NCI-H1694 treated with DMSO at 0.1 percent for 48 hours (cell line): ENCODE data around the gene PLA2G6.

Experiments
- DNase-seq: peaks from one replicate; lab custom pipeline; 2025; lab: John Stamatoyannopoulos, UW

Gene PLA2G6

GRCh38 chr22:38109371-38110001, 72.1 kb downstream of the PLA2G6 start:
- no peak for DNase-seq

- DNase-seq: no peak
These were observed 72.9 kb downstream of the PLA2G6 start for GRCh38 chr22:38108561-38109319.

GRCh38 chr22:38107692-38108515, 73.7 kb downstream of the PLA2G6 start:
- no peak for DNase-seq

DNA sequence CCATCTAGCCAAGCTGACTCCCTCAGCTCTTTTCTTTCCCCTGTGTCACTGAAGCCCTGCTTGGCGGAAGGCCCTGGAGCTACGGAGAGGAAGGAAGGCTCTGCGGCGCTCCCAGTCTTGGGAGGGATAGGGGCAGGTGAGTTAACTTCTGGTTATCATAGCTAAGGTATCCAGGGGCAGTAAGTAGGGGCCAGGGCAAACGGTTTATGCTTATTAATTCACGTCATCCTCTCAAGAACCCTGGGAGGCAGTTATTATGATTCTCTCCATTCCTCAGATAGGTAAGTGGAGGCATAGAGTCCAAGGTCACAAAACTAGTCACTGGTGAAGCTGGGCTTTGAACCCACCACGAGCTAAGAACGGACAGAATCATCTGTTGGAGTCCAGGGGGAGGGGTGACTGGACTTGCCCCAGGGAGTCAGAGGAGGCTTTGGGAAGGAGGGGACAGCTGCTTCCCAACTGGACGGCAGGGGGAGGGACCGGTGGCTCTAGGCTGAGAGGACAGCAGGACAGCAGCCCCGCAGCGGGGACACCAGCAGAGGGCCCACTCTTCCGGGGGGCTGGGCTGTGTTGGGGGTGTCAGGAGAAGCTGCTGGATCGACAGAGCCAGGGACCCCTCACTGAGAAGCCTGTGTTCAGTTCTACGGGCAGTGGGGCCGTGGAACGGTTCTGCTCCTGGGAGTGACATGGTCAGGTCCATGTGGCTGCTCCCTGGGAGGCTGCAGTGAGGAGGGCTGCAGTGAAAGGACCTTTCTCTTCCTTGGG, 74.6 kb downstream of the PLA2G6 start:
- no peak for DNase-seq

- peak; percentile 32 for DNase-seq
These were observed 77.5 kb downstream of the PLA2G6 start for GRCh38 chr22:38104084-38104483.

- no peak for DNase-seq
These were observed 78.0 kb downstream of the PLA2G6 start for GRCh38 chr22:38103641-38104040.

- DNase-seq: no peak
These were observed 83.0 kb downstream of the PLA2G6 start for GRCh38 chr22:38098410-38099249.

DNA sequence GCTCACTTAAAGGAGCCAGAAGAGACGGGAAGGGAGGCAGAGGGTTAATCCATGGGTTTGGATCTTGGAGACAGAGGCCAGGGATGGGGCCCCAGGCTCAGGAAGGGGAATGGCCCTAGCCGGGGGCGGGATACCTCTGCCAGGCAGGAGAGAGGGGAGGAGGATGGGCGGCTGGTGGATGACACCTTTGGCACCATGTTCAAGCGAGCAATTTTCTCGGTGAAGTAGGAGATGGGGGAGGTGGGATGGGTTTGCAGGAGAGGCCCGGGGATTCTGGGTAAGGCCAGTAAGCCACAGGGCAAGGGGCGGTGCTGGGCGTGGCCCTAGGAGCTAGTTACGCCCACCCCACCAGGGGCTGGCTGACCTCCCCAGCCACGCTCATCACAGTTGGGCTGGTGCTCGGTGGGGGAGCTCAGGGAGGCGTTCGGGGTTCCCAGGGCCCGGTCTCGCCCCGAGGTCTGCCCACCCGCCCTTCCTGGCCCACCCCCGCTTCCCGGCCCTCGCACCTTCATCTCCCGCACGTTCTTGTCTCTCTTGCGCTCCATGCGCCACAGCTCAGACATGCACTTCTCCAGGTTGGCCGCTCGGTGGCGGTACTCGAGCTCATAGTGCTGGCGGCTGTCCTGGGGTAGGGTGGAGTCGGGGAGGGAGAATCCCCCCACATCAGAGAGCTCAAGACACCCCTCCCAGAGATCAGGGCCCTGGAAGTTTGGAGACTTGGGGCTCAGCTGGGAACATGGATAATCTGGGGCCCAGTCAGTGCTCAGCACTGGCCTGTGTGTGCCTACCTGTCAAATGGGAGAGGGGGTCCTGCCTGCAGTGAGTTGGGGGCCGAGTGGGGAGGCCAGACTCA, 83.8 kb downstream of the PLA2G6 start:
- DNase-seq: no peak

DNA sequence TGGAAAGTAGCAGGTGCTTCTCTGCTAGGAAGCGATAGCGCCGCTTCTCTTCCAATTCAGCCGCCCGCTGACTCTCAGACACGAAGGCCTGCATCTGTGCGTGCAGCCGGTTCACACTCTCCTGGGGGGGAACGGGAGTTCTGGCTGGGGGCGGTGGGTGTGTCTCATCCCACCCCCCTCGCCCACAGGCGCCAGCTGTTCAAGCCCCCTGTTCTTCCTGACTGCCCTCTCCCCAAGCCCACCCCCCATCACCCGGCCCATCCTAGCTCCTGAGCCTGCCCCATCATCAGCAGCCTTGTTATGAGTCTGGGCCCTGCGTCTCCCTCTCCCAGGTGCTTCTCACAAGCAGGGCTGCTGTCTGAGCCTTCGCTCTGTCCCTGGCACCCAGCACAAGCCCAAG, 84.6 kb downstream of the PLA2G6 start:
- DNase-seq: no peak

- no peak for DNase-seq
These were observed 92.2 kb downstream of the PLA2G6 start for GRCh38 chr22:38089474-38089851.

- no peak for DNase-seq
These were observed 92.8 kb downstream of the PLA2G6 start for GRCh38 chr22:38088629-38089473.

DNA sequence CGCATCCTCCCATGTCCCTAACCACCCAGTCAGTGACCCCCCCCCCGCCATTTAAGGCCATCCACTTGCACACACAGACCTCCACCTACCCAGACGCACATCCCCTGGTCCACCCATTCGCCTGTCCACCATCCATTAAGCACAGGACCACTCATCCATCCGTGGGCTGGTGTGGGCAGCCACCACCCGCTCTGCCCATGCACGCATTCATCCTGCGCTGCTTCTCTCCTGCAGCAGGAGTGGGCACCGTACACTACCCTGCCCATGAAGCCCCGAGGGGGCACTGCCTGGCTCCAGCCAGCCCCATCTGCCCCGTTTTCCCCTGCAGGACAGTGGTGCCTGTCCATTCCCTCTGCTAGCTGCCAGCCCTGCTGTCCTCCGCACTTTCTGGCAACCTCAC, 93.8 kb downstream of the PLA2G6 start:
- DNase-seq: no peak

GRCh38 chr22:38086942-38087341, 94.7 kb downstream of the PLA2G6 start:
- no peak for DNase-seq

GRCh38 chr22:38086001-38086845, 95.4 kb downstream of the PLA2G6 start:
- no peak for DNase-seq

- DNase-seq: no peak
These were observed 96.1 kb downstream of the PLA2G6 start for GRCh38 chr22:38085501-38085900.

GRCh38 chr22:38085056-38085455, 96.6 kb downstream of the PLA2G6 start:
- no peak for DNase-seq

- DNase-seq: no peak
These were observed 97.5 kb downstream of the PLA2G6 start, which contains the start of gene SLC16A8 for GRCh38 chr22:38083931-38084631. Gene SLC16A8 (minus strand): TSS chr22:38084184. CDS start chr22:38082873, 1,311 bp downstream.
